Stimulated activated CD8-positive, alpha-beta memory T cell treated with anti-CD3 and anti-CD28 coated beads, Interleukin-2, amount 100 ng/mL, for 1 hour (primary cell): ENCODE measurements around the gene CEMP1.
A peak's percentile ranks its signal among the peaks of the same experiment; 100 is the strongest.

Source experiments
- DNase-seq, 2 donors: peaks; one replicate each; pipeline ENCODE4 v3.0.0-alpha.2; 2020; ENCODE audit warnings: low read depth in 2 of 2

CEMP1 gene

DNA sequence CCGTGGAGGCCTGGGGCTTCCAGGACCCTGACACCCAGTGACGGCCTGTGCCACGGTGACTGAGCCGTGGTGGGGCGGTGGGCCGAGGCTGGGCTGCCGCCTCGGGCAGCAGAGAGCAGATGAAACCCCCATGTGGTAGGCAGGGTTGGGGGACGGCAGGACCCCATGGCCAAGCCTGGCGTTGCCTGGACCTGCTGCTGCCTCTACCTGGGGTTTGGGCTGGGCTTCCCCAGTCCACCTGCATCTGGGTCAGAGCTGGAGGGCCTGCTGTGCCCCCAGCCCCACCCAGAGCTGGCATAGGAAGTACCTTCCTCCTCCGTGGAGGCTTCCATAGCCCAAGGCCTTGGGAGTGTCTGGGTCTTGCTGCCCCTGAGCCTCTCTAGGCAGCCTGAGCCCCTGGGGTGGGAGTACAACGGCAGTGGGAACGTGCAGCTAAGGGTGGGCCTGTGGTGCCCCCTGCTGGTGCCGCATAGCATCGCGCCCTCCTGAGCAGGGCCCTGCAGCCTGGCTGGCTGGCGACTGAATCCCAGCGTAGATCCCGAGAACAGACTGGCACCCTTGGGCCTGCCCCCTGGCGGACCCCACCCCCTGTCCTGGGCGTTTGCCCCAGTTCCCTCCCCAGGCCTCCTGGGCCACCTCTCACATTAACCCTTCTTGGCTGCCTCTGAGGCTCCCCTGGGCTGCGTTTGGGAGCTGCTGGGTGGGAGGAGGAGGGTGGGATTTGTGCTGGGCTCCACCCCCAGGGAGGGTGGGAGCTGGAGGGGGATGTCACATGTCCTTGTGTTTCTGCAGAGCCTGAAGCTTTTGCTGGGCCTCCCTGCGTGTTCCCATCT, 30.1 kb downstream of the CEMP1 start:
- DNase-seq: peak; percentile 68 to 72

DNA sequence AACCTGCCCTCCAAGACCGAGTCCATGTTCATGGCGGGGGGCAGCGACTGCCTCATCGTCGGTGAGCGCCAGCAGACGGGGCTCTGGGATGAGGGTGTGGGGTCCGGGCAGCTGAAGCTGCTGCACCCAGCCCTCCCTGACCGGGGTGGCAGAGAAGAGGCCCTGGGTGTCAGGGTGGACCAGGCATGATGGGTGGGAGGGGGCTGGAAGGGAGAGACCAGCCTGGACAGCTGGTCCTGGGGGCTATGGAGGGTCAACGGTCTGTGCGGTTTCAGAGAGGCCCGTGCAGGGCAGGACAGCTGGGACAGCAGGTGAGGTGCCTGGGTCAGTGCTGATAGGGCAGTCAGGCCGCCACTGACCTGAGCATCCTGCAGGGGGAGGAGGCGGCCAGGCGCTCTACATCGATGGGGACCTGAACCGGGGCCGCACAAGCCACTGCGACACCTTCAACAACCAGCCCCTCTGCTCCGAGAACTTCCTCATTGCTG, 30.7 kb downstream of the CEMP1 start:
- DNase-seq: no peak

DNA sequence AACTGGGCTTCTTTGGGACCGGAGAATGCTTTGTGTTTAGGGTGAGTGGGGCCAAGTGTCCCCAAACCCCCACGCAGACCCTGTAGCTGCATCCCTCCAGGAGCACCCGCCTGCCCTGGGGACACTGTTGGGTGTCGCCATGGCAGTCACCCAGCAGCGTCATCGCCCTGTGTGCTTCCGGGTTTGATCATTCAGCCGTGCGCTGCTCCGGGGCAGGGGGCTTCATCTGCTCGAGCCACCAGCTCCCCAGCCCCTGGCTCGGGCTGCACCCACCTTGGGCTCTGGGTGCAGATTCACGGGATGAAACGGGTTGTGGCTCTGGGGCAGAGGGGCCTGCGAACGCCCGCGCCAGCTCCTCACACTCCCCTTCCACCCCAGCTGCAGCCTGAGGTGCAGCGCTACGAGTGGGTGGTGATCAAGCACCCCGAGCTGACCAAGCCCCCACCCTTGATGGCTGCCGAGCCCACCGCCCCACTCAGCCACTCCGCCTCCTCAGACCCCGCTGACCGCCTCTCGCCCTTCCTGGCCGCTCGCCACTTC, 31.2 kb downstream of the CEMP1 start:
- no peak for DNase-seq

DNA sequence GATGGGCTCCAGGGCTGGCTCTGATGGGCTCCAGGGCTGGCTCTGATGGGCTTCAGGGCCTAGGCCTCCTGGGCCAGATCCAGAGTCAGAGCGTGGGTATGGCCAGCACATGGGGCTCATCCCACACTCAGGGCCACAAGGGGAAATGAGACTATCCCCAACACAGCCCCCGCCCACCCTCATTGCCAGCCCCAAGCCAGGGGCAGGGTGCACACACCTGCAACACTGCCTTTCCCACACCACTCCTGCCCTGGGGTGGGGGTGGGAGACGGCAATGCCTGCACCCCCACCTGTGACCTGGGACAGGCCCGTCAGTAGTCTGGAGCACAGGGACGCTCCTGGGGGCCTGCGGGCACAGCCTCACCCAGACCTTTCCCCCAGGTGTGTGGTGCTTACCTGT, 31.8 kb downstream of the CEMP1 start:
- DNase-seq: no peak

DNA sequence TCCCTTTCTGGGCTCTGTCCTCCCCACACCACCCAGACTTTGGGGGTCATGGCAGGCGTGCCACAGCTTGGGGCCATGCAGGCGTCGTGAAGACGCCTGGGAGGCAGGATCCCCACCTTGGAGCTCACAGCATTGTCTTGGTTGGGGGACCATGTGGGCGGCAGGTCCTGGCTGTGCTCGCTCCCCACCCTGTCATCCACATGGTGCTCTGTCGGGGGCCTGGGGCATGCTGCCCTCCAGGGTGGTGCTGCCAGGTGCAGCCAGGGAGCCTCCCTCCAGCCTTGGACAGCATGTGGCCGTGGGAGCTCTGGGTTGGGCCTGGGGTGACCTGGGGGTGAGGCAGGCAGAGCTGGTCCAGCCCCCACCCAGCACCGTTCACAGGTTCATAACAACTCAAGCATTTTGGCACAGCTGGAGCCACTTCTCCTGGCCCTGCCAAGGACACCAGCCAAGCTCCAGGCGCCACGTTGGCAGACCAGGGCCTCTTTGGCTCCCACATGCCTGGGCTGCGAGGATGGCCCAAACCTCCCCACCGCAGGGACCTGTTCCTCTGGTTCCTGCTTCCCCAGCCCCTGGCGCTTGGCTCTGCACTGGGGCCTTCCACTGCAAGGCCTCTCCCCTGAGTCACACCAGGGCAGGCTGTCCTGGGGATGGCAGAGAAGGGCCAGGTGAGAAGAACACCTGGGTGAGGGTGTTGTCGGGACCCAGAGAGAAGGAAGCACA, 32.5 kb downstream of the CEMP1 start:
- no peak for DNase-seq

DNA sequence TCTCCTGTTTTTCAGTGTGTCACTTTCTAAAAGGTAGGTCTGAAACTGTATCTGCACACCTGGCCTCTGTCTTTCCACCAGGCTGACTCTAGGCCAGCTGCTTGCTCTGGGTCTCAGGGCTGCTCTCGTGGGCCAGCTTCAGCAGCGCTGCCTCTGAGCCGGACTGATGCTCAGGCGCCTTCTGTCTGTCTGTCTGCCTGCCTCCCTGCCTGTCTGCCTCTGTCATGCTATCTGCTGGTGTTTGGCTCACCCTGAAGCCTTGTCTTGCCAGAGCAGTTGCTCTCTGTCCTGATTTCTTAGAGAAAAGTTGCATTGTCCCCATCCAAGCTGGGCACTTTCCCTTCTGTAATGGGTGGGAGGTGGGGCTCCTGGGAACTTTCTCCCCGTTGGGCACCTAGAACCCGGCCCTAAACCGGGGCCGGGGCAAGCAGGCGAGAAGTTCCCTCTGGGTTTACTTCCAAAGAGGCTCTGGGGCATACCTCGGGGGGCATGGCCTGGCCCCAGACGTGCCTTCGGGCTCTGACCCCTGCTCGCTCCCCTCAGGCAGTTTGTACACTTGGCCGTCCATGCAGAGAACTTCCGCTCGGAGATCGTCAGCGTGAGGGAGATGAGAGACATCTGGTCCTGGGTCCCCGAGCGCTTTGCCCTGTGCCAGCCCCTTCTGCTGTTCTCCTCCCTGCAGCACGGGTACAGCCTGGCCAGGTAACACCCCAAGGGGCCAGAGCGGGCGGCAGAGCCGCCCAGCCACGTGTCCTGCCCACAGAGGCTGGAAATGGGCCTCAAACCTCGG, 33.3 kb downstream of the CEMP1 start:
- no peak for DNase-seq

DNA sequence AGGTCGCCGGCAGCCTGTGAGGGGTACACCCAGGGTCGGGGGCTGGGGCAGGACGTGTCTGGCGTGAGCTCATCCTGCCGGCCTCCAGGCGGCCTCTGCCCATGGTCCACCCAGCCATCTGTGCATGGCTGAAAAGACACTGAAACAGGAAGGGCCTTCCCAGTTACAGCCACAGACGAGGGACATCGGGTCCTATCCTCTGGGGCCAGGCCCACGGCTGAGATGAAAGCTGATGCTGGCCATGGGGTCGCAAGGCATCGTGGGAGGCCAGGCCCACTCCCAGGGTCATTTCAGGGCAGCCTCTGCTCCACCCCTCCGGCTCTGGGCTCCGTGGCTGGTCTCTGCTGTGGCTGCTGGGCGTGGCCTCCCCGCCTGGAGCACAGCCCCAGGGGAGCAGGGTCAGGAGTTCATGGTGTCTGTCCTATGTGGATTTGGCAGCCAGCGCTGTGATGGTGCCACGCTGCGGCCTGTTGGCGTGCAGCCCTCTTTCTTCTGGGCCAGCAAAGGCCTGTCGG, 34.0 kb downstream of the CEMP1 start:
- DNase-seq: no peak

DNA sequence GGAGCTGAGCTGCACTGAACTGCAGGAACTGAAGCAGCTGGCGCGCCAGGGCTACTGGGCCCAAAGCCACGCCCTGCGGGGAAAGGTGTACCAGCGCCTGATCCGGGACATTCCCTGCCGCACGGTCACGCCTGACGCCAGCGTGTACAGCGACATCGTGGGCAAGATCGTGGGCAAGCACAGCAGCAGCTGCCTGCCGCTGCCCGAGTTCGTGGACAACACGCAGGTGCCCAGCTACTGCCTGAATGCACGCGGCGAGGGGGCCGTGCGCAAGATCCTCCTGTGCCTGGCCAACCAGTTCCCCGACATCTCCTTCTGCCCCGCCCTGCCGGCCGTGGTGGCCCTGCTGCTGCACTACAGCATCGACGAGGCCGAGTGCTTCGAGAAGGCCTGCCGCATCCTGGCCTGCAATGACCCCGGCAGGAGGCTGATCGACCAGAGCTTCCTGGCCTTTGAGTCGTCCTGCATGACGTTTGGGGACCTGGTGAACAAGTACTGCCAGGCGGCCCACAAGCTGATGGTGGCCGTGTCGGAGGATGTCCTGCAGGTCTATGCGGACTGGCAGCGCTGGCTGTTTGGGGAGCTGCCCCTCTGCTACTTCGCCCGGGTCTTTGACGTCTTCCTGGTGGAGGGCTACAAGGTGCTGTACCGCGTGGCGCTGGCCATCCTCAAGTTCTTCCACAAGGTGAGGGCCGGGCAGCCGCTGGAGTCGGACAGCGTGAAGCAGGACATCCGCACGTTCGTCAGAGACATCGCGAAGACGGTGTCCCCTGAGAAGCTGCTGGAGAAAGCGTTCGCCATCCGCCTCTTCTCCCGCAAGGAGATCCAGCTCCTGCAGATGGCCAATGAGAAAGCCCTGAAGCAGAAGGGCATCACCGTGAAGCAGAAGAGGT, 34.7 kb downstream of the CEMP1 start:
- no peak for DNase-seq

DNA sequence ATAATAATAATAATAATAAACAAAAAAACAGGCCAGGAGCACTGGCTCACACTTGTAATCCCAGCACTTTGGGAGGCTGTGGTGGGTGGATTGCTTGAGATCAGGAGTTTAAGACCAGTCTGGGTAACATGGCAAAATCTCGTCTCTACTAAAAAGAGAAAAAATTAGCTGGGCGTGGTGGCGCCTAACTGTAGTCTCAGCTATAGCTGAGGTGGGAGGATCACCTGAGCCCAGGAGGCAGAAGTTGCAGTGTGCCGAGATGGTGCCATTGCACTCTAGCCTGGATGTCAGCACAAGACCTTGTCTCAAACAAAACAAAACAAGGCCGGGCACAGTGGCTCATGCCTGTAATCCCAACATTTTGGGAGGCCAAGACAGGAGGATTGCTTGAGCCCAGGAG, 36.2 kb downstream of the CEMP1 start:
- DNase-seq: no peak

DNA sequence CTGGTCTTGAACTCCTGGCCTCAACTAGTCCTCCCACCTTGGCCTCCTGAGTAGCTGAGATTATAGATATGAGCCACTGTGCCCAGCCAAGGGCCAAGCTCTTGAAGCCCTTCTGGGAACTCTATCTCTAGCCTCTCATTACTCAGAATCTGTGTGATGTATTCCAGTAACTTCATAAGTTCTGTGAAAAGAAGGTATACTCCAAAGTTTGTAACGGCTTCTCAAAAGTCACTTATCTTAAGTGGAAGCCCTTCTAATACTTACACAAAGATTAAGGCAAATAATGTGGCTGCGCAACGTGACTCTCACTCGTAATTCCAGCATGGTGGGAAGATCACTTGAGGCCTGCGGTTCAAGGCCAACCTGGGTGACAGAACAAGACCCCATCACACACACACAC, 36.6 kb downstream of the CEMP1 start:
- no peak for DNase-seq

DNA sequence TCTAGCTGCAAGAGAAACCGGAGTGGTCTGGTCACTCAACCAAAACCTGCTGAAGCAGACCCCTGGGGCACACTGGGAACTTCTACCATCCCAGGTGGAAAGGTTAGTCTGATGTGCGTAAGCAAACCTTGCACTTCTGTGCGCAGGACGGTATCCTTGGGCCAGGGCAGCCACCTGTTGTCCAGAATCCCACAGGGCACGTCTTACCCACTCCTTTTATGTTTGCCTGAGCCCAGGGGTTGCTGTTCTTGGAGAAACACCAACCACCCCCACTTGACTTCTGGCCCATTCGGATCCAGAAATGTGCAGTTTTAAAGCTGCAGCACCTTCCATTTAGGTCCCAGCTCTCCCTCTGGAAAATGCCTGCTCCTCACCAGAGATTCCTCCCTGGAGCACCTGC, 37.6 kb downstream of the CEMP1 start:
- DNase-seq: no peak

DNA sequence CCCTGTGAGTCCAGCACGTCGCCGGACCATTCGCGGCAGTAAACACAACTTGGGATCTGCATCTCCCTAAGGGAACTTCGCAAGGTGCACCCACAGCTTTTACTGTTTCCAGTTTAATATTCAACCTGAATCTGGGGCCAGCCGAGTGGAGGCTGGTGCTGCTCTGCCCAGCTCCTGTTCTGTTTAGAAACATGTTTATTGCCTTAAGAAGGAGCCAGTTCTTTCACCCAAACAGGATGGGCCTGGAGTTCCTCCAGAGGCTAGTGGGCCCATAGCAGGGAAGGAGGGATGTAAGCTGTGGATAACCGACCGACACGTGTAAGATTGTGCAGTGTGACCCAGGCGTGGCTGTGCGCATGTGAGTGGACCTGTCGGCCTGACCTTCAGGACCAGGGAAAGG, 38.9 kb downstream of the CEMP1 start:
- no peak for DNase-seq

DNA sequence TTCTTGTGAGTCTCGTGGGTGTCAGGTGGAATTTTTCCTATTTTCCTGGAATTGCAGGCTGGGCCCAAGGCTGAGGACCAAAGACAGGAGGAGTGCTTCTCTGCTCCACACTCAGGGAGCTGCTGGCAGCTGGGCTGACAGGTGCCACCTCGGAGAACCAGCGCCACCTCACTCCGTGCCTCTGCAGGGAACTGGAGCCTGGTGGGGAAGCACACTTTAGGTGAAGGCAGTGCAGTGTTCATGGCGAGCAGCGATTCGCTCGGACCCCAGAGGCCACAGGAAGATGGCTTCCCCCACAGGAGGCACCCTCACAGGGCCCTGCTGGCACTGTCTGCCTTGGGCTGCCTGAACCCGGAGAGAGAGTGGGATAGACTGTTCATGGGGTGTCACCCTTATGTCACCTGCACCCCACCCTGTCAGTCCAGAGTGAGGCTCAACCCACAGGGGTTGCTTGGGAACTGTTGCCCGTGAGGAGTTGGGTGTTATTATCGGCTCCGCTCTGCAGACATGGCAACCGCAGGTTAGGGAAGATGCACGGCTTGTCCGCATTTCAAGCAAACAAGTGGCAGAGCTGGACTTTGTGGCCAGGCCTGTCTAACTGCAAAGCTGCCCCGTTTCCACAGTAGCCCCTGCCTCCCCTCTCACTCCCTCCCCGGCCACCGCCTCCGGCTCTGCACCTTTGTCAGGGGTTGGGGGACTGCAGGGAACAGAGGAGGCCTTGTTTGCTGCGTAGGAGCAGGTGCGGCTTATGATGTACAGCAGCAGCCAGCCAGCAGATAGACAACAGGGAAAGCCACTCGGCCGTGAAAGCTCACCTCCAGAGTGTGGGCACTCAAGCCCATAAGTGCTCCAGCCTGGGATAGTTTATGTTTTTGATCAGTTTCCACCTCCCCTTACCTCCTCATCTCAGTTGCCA, 40.8 kb downstream of the CEMP1 start:
- no peak for DNase-seq

DNA sequence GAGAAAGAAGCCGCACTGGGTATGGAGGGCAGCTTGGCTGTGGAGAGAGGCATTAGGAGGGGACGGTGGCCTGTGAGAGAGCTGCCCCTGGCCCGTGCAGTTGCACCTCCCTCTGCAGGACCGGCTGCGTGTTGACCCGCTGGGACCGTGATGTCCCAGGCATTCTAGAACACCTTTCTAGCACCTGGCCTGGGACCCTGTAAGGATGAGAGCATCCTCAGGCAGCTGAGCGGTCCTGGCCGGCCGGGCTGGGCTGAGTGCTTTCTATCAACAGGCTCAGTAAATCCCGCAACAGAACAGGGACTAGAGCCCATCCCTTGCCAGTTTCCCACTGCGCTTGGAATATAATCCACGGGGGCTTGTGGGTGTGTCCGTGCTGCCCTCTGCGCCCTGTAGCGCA, 41.6 kb downstream of the CEMP1 start:
- DNase-seq: no peak

DNA sequence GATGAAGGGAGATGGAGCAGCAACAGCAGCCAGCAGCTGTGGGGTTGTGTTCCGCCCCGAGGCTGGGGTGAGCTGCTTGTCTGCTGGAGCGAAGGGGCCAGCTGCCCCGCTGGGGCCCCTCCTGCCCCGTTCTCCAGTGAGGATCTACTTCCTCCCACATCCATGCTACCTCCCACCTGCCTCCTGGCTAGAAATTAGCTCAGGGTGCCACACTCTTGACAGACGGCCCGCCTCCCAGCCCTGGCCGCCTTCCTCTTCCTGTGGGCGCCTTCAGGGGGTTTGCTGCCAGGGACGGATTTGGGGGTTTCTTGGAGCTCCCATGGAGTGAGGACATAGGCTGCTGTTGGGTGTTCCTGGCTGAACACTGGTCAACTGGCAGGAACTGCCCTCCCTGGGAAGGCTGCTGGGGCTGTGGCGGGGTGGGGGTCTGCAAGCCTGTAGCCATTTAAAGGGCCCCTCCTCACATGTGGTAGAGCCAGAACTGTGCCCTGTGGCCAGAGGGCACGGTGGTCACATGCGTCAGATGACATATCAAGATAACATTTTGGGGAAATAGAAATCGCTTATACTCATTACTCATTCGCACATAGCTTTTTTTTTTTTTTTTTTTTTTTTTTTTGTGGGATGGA, 43.2 kb downstream of the CEMP1 start:
- DNase-seq: no peak

DNA sequence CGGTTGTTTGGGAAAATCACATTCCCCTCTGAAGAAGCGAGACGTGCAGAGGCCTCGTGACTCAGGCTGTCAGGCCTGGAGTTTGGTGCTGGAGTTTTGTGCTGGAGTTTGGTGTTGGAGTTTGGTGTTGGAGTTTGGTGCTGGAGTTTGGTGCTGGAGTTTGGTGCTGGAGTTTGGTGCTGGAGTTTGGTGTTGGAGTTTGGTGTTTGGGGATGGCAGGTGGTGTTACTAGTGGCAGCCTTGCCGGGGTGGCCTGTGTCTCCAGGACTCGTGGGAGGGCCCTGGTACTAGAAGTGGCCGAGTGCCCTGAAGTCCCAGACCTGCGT, 43.7 kb downstream of the CEMP1 start:
- DNase-seq: no peak

DNA sequence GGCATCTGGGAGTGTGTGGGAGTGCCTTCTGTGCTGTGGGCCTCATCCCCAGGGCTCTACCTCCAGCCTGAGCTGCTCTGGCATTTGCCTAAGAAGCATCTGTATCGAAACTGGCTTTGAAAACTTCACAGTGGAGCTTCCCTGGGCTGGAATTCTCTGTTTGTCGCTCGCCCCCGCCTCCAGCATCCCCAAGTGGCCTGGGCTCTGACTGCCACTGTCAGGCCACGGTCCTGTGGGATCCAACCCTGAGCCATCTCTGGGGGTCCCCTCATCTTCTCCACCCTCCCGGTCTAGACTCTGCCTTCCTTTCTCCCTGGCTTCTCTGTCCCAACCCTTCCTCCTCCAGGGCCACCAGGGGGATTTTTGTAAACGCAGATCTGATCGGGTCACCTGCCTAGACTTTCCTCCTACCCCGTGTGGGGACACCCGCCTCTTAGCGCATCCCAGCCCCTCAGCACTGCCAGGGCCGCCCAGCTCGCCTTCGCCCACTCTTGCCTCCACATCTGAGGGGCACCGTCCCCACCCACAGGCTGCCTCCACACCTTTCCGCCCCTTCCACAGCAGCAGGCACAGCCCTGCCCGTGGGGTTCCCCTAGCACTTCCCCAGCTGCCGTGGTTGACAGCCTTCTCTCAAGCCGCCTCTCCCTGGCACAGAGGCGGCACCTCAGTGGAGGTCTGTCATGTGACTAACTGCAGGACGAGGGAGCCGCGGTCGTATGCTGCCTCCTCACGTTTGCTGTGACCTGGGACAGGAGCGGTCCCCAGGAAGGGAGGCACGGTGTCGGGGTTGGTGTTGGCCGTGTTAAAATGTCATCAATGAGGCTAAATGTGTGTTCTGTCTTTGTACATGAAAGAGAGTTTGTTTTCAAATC, 44.3 kb downstream of the CEMP1 start:
- peak; percentile 51 to 67 for DNase-seq

DNA sequence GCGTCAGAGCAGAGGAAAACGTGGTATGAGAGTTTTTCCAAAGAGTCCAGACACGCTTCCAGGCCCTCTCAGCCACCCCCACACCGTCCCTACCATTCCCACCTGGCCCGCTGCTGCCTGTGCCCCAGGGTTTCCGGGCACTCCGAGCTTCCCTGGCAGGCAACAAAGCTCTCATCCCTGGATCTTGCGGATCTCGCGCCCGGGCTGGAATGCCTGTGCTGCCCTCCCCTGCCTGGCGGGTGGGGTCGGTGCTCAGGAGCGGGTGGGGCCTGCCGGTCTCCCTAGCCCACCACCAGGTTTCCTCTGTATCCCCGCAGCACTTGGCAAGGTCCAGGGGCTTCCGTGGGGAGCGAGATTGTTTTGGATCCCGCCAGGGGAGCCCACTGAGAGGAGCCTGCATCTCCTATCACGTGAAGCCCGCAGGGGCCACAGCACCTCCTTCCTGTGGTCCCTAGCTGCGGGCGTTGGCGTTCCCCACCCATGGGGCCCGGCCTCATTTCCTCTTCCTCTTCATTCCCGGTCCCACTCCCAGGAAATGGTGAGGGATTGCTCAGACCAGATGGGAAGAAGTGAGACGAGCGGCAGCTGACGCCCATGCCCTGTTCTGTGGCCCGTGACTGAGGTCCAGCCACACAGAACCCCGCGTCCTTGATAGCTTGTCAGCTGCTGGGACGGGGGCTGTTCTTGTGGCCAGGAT, 45.2 kb downstream of the CEMP1 start:
- DNase-seq: no peak
